HL-60 (cell line): ENCODE results near the gene B3GNT3.
"Not testable (repeated sequence)": the region's sequence is repeated elsewhere in the genome, so short reads cannot be mapped to it uniquely, and the experiment has no call there.

Experiments
- DNase-seq, 2 experiments: peaks; one replicate each; pipeline ENCODE4 v3.0.0-alpha.2; 2010 to 2020; ENCODE audit warnings: low read depth in 1 of 2, low spot score in 1 of 2
- H3K27ac ChIP-seq: fragments of 250-450 bp; sonication (Bioruptor Pico); replicated peaks from 2 replicates; pipeline ENCODE4 v1.5.1; 2020; ENCODE audit warnings: mild to moderate bottlenecking, moderate library complexity
- H3K27me3 ChIP-seq: fragments of 250-450 bp; sonication (Bioruptor Pico); 2 replicates; pipeline ENCODE4 v1.5.1; 2021; ENCODE audit warnings: mild to moderate bottlenecking, moderate library complexity; ENCODE audit not compliant: insufficient read depth, poor library complexity, severe bottlenecking
- H3K4me3 ChIP-seq: replicated peaks from 2 replicates; pipeline ENCODE4 v1.5.1; 2011; ENCODE audit warnings: mild to moderate bottlenecking, control low read depth, low read length; ENCODE audit not compliant: insufficient read depth
- GABPA ChIP-seq: IDR thresholded peaks from 2 replicates; pipeline ENCODE4 v1.6.1; 2012; ENCODE audit warnings: low read depth
- POLR2AphosphoS5 ChIP-seq: IDR thresholded peaks from 2 replicates; pipeline ENCODE4 v1.6.1; 2012; ENCODE audit warnings: low read depth
- SPI1 ChIP-seq: IDR thresholded peaks from 2 replicates; pipeline ENCODE4 v1.6.1; 2012; ENCODE audit warnings: low read depth, mild to moderate bottlenecking, borderline replicate concordance
- TF ChIP-seq, protein P1 (sequence below): IDR thresholded peaks from one replicate; pipeline ENCODE4 v1.5.1; 2011; ENCODE audit warnings: low read length, control low read depth, inconsistent platforms; ENCODE audit not compliant: insufficient read depth
- TF ChIP-seq, protein P2 (sequence below): IDR thresholded peaks from 2 replicates; pipeline ENCODE4 v1.6.1; 2012; ENCODE audit warnings: low read depth; ENCODE audit not compliant: insufficient replicate concordance

B3GNT3 gene

GRCh38 chr19:17796838-17797423, 2.0 kb downstream of the B3GNT3 start:
- TF ChIP-seq POLR2AphosphoS5 (no peak), SPI1 (no peak), GABPA (no peak)
- TF ChIP-seq, protein P1, sequence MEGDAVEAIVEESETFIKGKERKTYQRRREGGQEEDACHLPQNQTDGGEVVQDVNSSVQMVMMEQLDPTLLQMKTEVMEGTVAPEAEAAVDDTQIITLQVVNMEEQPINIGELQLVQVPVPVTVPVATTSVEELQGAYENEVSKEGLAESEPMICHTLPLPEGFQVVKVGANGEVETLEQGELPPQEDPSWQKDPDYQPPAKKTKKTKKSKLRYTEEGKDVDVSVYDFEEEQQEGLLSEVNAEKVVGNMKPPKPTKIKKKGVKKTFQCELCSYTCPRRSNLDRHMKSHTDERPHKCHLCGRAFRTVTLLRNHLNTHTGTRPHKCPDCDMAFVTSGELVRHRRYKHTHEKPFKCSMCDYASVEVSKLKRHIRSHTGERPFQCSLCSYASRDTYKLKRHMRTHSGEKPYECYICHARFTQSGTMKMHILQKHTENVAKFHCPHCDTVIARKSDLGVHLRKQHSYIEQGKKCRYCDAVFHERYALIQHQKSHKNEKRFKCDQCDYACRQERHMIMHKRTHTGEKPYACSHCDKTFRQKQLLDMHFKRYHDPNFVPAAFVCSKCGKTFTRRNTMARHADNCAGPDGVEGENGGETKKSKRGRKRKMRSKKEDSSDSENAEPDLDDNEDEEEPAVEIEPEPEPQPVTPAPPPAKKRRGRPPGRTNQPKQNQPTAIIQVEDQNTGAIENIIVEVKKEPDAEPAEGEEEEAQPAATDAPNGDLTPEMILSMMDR: no peak
- TF ChIP-seq, protein P2, sequence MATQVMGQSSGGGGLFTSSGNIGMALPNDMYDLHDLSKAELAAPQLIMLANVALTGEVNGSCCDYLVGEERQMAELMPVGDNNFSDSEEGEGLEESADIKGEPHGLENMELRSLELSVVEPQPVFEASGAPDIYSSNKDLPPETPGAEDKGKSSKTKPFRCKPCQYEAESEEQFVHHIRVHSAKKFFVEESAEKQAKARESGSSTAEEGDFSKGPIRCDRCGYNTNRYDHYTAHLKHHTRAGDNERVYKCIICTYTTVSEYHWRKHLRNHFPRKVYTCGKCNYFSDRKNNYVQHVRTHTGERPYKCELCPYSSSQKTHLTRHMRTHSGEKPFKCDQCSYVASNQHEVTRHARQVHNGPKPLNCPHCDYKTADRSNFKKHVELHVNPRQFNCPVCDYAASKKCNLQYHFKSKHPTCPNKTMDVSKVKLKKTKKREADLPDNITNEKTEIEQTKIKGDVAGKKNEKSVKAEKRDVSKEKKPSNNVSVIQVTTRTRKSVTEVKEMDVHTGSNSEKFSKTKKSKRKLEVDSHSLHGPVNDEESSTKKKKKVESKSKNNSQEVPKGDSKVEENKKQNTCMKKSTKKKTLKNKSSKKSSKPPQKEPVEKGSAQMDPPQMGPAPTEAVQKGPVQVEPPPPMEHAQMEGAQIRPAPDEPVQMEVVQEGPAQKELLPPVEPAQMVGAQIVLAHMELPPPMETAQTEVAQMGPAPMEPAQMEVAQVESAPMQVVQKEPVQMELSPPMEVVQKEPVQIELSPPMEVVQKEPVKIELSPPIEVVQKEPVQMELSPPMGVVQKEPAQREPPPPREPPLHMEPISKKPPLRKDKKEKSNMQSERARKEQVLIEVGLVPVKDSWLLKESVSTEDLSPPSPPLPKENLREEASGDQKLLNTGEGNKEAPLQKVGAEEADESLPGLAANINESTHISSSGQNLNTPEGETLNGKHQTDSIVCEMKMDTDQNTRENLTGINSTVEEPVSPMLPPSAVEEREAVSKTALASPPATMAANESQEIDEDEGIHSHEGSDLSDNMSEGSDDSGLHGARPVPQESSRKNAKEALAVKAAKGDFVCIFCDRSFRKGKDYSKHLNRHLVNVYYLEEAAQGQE: no peak
- Histone ChIP-seq H3K27me3 (peaks cover 30% of the 10 kb centered on the region), H3K27ac (no peak overlapping the region), H3K4me3 (no peak overlapping the region)
- DNase-seq: no peak

- TF ChIP-seq POLR2AphosphoS5 (no peak), GABPA (no peak), SPI1 (no peak)
- TF ChIP-seq, protein P1: no peak
- TF ChIP-seq, protein P2: no peak
- no peak overlapping the region for H3K4me3 ChIP-seq
- no peak overlapping the region for H3K27ac ChIP-seq
- peaks cover 30% of the 10 kb centered on the region for H3K27me3 ChIP-seq
- DNase-seq: no peak
Observed at GRCh38 chr19:17797424-17798201, 2.7 kb downstream of the B3GNT3 start.

DNA sequence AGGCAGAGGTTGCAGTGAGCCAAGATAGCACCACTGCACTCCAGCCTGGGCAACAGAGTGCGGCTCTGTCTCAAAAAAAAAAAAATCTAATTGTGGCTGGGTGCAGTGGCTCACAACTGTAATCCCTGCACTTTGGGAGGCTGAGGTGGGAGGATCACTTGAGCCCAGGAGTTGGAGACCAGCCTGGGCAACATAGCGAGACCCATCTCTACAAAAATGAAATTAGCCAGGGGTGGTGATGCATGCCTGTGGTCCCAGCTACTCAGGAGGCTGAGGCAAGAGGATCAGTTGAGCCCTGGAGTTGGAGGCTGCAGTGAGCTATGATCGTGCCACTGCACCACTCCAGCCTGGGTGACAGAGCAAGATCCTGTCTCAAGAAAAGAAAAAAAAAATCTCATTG, 3.7 kb downstream of the B3GNT3 start:
- not testable (repeated sequence) for DNase-seq, H3K4me3 ChIP-seq, H3K27ac ChIP-seq
- peaks cover 30% of the 10 kb centered on the region for H3K27me3 ChIP-seq

- TF ChIP-seq POLR2AphosphoS5: no peak
- TF ChIP-seq SPI1: no peak
- TF ChIP-seq, protein P1: no peak
- TF ChIP-seq, protein P2: no peak
- no peak for TF ChIP-seq GABPA
- DNase-seq: no peak
- H3K27me3 ChIP-seq: peaks cover 7% of the 10 kb centered on the region
- H3K4me3 ChIP-seq: no peak overlapping the region
- H3K27ac ChIP-seq: no peak overlapping the region
Observed at GRCh38 chr19:17802137-17802858, 7.4 kb downstream of the B3GNT3 start.
